Esophagus muscularis mucosa (tissue), 4 donors: ENCODE results near the gene DYRK2. TPM values are rescaled to one million over a fixed set of nuclear protein-coding genes. Genes with fewer than 3 reads are reported as not detected.

Experiments
- DNase-seq: peaks from one replicate; pipeline ENCODE4 v3.0.0-alpha.2; 2017; ENCODE audit errors: extremely low spot score
- H3K27ac ChIP-seq, 4 donors: fragments of 200-600 bp; sonication (generic); replicated peaks in 1 of 4; 1 replicate in 3 of 4; 2 replicates in 1 of 4; pipeline ENCODE4 v1.5.1; 2016 to 2019; ENCODE audit warnings: mild to moderate bottlenecking in 1 of 4
- H3K27me3 ChIP-seq, 4 donors: fragments of 200-600 bp; sonication (generic); one replicate each; pipeline versions ENCODE4 v1.5.1 to v1.6.0; 2016 to 2019
- H3K36me3 ChIP-seq, 4 donors: fragments of 200-600 bp; sonication (generic); one replicate each; pipeline ENCODE4 v1.5.1; 2016 to 2019
- H3K4me1 ChIP-seq, 4 donors: fragments of 200-600 bp; sonication (generic); one replicate each; pipeline ENCODE4 v1.5.1; 2016 to 2019
- H3K4me3 ChIP-seq, 4 donors: fragments of 200-600 bp; sonication (generic); 1 replicate in 2 of 4; 2 replicates in 2 of 4; pipeline ENCODE4 v1.5.1; 2016 to 2019; ENCODE audit warnings: mild to moderate bottlenecking in 4 of 4, moderate library complexity in 1 of 4
- H3K9me3 ChIP-seq, 4 donors: fragments of 200-600 bp; sonication (generic); 1 replicate in 3 of 4; 2 replicates in 1 of 4; pipeline ENCODE4 v1.5.1; 2016 to 2019
- CTCF ChIP-seq, 3 experiments: fragments of 200-600 bp in 2 of 3; fragments of 450-650 bp in 1 of 3; sonication (generic) in 2 of 3; IDR thresholded peaks; one replicate each; pipeline ENCODE4 v1.5.1; 2017 to 2019; ENCODE audit warnings: antibody characterized with exemption in 3 of 3, mild to moderate bottlenecking in 2 of 3, moderate library complexity in 1 of 3
- EP300 ChIP-seq: sonication (generic); formaldehyde crosslinking; IDR thresholded peaks from one replicate; pipeline ENCODE4 v1.6.1; 2017; ENCODE audit warnings: antibody characterized with exemption
- POLR2A ChIP-seq: fragments of 450-650 bp; IDR thresholded peaks from one replicate; pipeline ENCODE4 v1.6.1; 2017; ENCODE audit warnings: antibody characterized with exemption, moderate library complexity, mild to moderate bottlenecking, low read depth
- POLR2AphosphoS5 ChIP-seq, 2 donors: sonication (generic); formaldehyde crosslinking; IDR thresholded peaks; one replicate each; pipeline ENCODE4 v1.6.1; 2017; ENCODE audit warnings: antibody characterized with exemption in 2 of 2
- WGBS: methylation state at CpG from one replicate; pipeline ENCODE4 v1.1.5; 2018; 5-methylcytosine and 5-hydroxymethylcytosine counted together
- intact Hi-C: fragments of 100-400 bp; cut with DNase I; formaldehyde crosslinking; loops from one replicate; pipeline ENCODE4 v1.15.1; 2023
- total RNA-seq, 4 donors: library from RNA; depleted of rRNA; stranded (reverse); fragments of >200 nt; gene quantifications; one replicate each; pipeline versions ENCODE4 v1.1.0 to v1.2.1, GENCODE V29; 2016

Gene DYRK2
- total RNA-seq, 4 donors from 2014 or later: 22.2 to 57.9 (median 36.9) TPM

GRCh38 chr12:67701121-67701520, 52.6 kb downstream of the DYRK2 start:
- intact Hi-C loops: no loop called here

GRCh38 chr12:67702136-67702535, 53.6 kb downstream of the DYRK2 start:
- Histone ChIP-seq H3K27ac (no peak overlapping the region), H3K27me3 (no peaks in the 10 kb centered on the region), H3K4me3 (no peak overlapping the region), H3K36me3 (no peaks in the 10 kb centered on the region), H3K9me3 (no peaks in the 10 kb centered on the region), H3K4me1 (peaks cover 9 to 17% (median 15%) of the 10 kb centered on the region in 4 donors)
- intact Hi-C loops: no loop called here
- WGBS: 100% methylated on average over 1 of the region's 1 CpG
- no peak for TF ChIP-seq POLR2A
- DNase-seq: no peak

More at GRCh38 chr12:67701121-67701520, 52.6 kb downstream of the DYRK2 start:
- H3K9me3 ChIP-seq: no peaks in the 10 kb centered on the region
- no peaks in the 10 kb centered on the region for H3K27me3 ChIP-seq
- H3K36me3 ChIP-seq: no peaks in the 10 kb centered on the region
- TF ChIP-seq EP300 (no peak), CTCF (IDR thresholded peaks at IDR 0.05) (no peak), POLR2AphosphoS5 (IDR thresholded peaks at IDR 0.05) (no peak), POLR2A (no peak)
- H3K4me1 ChIP-seq: peaks cover 5 to 16% (median 13%) of the 10 kb centered on the region in 4 donors
- 77% methylated on average over 2 of the region's 2 CpGs for WGBS
- H3K4me3 ChIP-seq: no peak overlapping the region
- DNase-seq: no peak
- H3K27ac ChIP-seq: no peak overlapping the region

GRCh38 chr12:67704071-67704470, 55.5 kb downstream of the DYRK2 start:
- Histone ChIP-seq H3K4me1 (peaks cover 8 to 17% (median 10%) of the 10 kb centered on the region in 4 donors), H3K36me3 (no peaks in the 10 kb centered on the region), H3K27ac (no peak overlapping the region), H3K9me3 (no peaks in the 10 kb centered on the region), H3K27me3 (no peaks in the 10 kb centered on the region), H3K4me3 (no peak overlapping the region)
- intact Hi-C loops: no loop called here
- WGBS: 99% methylated on average over 4 of the region's 4 CpGs
- no peak for TF ChIP-seq CTCF (IDR thresholded peaks at IDR 0.05)
- TF ChIP-seq POLR2AphosphoS5 (IDR thresholded peaks at IDR 0.05): no peak
- no peak for TF ChIP-seq EP300
- no peak for TF ChIP-seq POLR2A
- no peak for DNase-seq

- H3K27me3 ChIP-seq: no peaks in the 10 kb centered on the region
- no peak overlapping the region for H3K4me3 ChIP-seq
- H3K27ac ChIP-seq: no peak overlapping the region
- no peak for DNase-seq
- WGBS: 56% methylated on average over 6 of the region's 6 CpGs
- peaks cover 6 to 19% (median 13%) of the 10 kb centered on the region in 4 donors for H3K4me1 ChIP-seq
- no peak for TF ChIP-seq POLR2AphosphoS5 (IDR thresholded peaks at IDR 0.05)
- no peaks in the 10 kb centered on the region for H3K36me3 ChIP-seq
- intact Hi-C loops: no loop called here
- no peaks in the 10 kb centered on the region for H3K9me3 ChIP-seq
Measured at GRCh38 chr12:67705394-67706370, 57.1 kb downstream of the DYRK2 start.

- Histone ChIP-seq H3K4me1 (peaks cover 8 to 19% (median 13%) of the 10 kb centered on the region in 4 donors), H3K27ac (no peak overlapping the region), H3K4me3 (no peak overlapping the region), H3K27me3 (no peaks in the 10 kb centered on the region), H3K9me3 (no peaks in the 10 kb centered on the region), H3K36me3 (no peaks in the 10 kb centered on the region)
- intact Hi-C loops: no loop called here
- 88% methylated on average over 4 of the region's 4 CpGs for WGBS
- no peak for DNase-seq
- no peak for TF ChIP-seq POLR2AphosphoS5 (IDR thresholded peaks at IDR 0.05)
- no peak for TF ChIP-seq CTCF (IDR thresholded peaks at IDR 0.05)
- no peak for TF ChIP-seq EP300
- TF ChIP-seq POLR2A: no peak
Measured at GRCh38 chr12:67709367-67709954, 60.9 kb downstream of the DYRK2 start.
